HFFc6 (cell line): ENCODE data around the gene ARHGAP21. TPM values are rescaled to one million over a fixed set of nuclear protein-coding genes. Genes with fewer than 3 reads are reported as not detected.
"Not testable (repeated sequence)": the region's sequence is repeated elsewhere in the genome, so short reads cannot be mapped to it uniquely, and the experiment has no call there.

Experiments
- DNase-seq: peaks from one replicate; pipeline ENCODE4 v3.0.0-alpha.2; 2018
- H3K27ac Mint-ChIP-seq: 2 replicates; pipeline ENCODE4 v1.8.0; 2020; ENCODE audit warnings: mild to moderate bottlenecking, mixed read lengths
- H3K27me3 Mint-ChIP-seq: 2 replicates; pipeline ENCODE4 v1.8.0; 2021; ENCODE audit warnings: mild to moderate bottlenecking, moderate library complexity, mixed read lengths; ENCODE audit not compliant: insufficient read depth
- H3K36me3 Mint-ChIP-seq: 2 replicates; pipeline ENCODE4 v1.8.0; 2021; ENCODE audit warnings: low read depth, mixed read lengths
- H3K4me1 Mint-ChIP-seq: 2 replicates; pipeline ENCODE4 v1.8.0; 2020; ENCODE audit warnings: low read depth, mixed read lengths
- H3K4me3 Mint-ChIP-seq: 2 replicates; pipeline ENCODE4 v1.8.0; 2020; ENCODE audit warnings: mild to moderate bottlenecking, moderate library complexity, mixed read lengths
- H3K9me3 Mint-ChIP-seq: 2 replicates; pipeline ENCODE4 v1.8.0; 2020; ENCODE audit warnings: mild to moderate bottlenecking, mixed read lengths
- CTCF ChIP-seq: fragments of 200-600 bp; sonication (generic); IDR thresholded peaks from 2 replicates; pipeline ENCODE4 v1.5.0; 2021; ENCODE audit warnings: antibody characterized with exemption, mild to moderate bottlenecking
- long read RNA-seq: library from polyadenylated mRNA; unstranded; transcript quantifications from one replicate; pipeline ENCODE4 v2.0.0, GENCODE V29; 2019
- total RNA-seq, 6 experiments: library from RNA; stranded (reverse); fragmentation: NEBNext Ultra II Directional; extraction: Animal tissue kit (Norgen Biotek cat#: 25700); gene quantifications; 2 replicates in 1 of 6; 3 replicates in 5 of 6; pipeline ENCODE4 v1.2.3, GENCODE V29; 2021

Gene ARHGAP21
- 10 to 100 TPM; 71.4 to 94.1 (median 82.1) TPM for total RNA-seq
- long read RNA-seq, partial matches to known transcripts = 8 of 21 reads
- long read RNA-seq, other reads (novel, unspliced or antisense) = 12 of 21 reads

- peaks cover 7% of the 10 kb centered on the region for H3K27me3 Mint-ChIP-seq
- peak; percentile 48 for TF ChIP-seq CTCF
- peak; percentile 57 for DNase-seq
- peak within 1 kb of the TSS; percentile 96 for H3K27ac Mint-ChIP-seq
- no peaks in the 10 kb centered on the region for H3K9me3 Mint-ChIP-seq
- H3K4me3 Mint-ChIP-seq = peak within 1 kb of the TSS; percentile 97
- peaks cover 28% of the 10 kb centered on the region for H3K36me3 Mint-ChIP-seq
- H3K4me1 Mint-ChIP-seq = peaks cover 9% of the 10 kb centered on the region
Measured at GRCh38 chr10:24723788-24724380, at the start of gene ARHGAP21. Gene ARHGAP21 (minus strand): TSS chr10:24723887. CDS start chr10:24721899, 1,988 bp downstream.

GRCh38 chr10:24771943-24772694, 48.4 kb upstream of the ARHGAP21 start:
- Mint-ChIP-seq H3K4me1 (peaks cover 12% of the 10 kb centered on the region), H3K9me3 (no peaks in the 10 kb centered on the region), H3K27me3 (no peaks in the 10 kb centered on the region), H3K36me3 (no peaks in the 10 kb centered on the region), H3K4me3 (no peak overlapping the region), H3K27ac (no peak overlapping the region)
- no peak for TF ChIP-seq CTCF
- no peak for DNase-seq

GRCh38 chr10:24764991-24765390, 41.3 kb upstream of the ARHGAP21 start:
- H3K9me3 Mint-ChIP-seq, H3K4me3 Mint-ChIP-seq, H3K27ac Mint-ChIP-seq, H3K27me3 Mint-ChIP-seq, DNase-seq: not testable (repeated sequence)
- peaks cover 16% of the 10 kb centered on the region for H3K36me3 Mint-ChIP-seq
- H3K4me1 Mint-ChIP-seq = peaks cover 22% of the 10 kb centered on the region

GRCh38 chr10:24762966-24763623, 39.4 kb upstream of the ARHGAP21 start:
- Mint-ChIP-seq H3K27ac (peak overlapping the region; percentile 8; the same call in 1 of the 2 replicates), H3K27me3 (no peaks in the 10 kb centered on the region; the same call in 1 of the 2 replicates), H3K4me3 (peak overlapping the region; percentile 11; the same call in 1 of the 2 replicates), H3K4me1 (peaks cover 22% of the 10 kb centered on the region), H3K9me3 (peaks cover 7% of the 10 kb centered on the region), H3K36me3 (peaks cover 16% of the 10 kb centered on the region)
- TF ChIP-seq CTCF = no peak
- peak; percentile 17 for DNase-seq

GRCh38 chr10:24762161-24762924, 38.7 kb upstream of the ARHGAP21 start:
- peaks cover 22% of the 10 kb centered on the region for H3K4me1 Mint-ChIP-seq
- DNase-seq = no peak
- H3K27ac Mint-ChIP-seq = no peak overlapping the region; the same call in 1 of the 2 replicates
- H3K9me3 Mint-ChIP-seq = peaks cover 7% of the 10 kb centered on the region
- no peak for TF ChIP-seq CTCF
- peaks cover 16% of the 10 kb centered on the region for H3K36me3 Mint-ChIP-seq
- H3K27me3 Mint-ChIP-seq = no peaks in the 10 kb centered on the region; the same call in 1 of the 2 replicates
- no peak overlapping the region for H3K4me3 Mint-ChIP-seq
